Measurements from ENCODE around the gene CENPO.

DNA sequence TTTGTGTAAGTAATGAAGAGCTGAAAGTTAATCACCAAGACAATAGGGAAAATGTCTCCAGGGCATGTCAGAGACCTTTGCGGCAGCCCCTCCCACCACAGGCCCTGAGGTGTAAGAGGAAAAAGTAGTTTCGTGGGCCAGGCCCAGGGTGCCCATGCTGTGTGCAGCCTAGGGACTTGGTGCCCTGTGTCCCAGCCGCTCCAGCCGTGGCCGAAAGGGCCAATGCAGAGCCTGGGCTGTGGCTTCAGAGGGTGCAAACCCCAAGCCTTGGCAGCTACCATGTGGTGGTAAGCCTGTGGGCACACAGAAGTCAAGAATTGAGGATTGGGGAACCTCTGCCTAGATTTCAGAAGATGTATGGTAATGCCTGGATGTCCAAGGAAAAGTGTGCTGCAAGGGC lies 52.5 kb downstream of the CENPO start:
- TF ChIP-seq, protein P1, sequence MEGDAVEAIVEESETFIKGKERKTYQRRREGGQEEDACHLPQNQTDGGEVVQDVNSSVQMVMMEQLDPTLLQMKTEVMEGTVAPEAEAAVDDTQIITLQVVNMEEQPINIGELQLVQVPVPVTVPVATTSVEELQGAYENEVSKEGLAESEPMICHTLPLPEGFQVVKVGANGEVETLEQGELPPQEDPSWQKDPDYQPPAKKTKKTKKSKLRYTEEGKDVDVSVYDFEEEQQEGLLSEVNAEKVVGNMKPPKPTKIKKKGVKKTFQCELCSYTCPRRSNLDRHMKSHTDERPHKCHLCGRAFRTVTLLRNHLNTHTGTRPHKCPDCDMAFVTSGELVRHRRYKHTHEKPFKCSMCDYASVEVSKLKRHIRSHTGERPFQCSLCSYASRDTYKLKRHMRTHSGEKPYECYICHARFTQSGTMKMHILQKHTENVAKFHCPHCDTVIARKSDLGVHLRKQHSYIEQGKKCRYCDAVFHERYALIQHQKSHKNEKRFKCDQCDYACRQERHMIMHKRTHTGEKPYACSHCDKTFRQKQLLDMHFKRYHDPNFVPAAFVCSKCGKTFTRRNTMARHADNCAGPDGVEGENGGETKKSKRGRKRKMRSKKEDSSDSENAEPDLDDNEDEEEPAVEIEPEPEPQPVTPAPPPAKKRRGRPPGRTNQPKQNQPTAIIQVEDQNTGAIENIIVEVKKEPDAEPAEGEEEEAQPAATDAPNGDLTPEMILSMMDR (IDR thresholded peaks at IDR 0.05): no peak
- TF ChIP-seq EP300 (IDR thresholded peaks at IDR 0.05; ENCODE audit: low read depth) (no peak), POLR2AphosphoS5 (IDR thresholded peaks at IDR 0.05) (no peak), POLR2A (IDR thresholded peaks at IDR 0.05) (no peak)

All from transverse colon (tissue), 4 donors.